Dermis blood vessel endothelial cell (primary cell): ENCODE data around the gene ACTL8. TPM values are rescaled to one million over a fixed set of nuclear protein-coding genes. Genes with fewer than 3 reads are reported as not detected.

Source experiments
- DNase-seq: peaks from one replicate; pipeline ENCODE4 v3.0.0; 2010
- total RNA-seq: library from RNA; depleted of rRNA; stranded (reverse); fragments of >200 nt; gene quantifications from 2 replicates; pipeline ENCODE4 v1.2.3, GENCODE V29; 2014

The ACTL8 gene
- total RNA-seq, 1 donor from 2014 or later = not detected

DNA sequence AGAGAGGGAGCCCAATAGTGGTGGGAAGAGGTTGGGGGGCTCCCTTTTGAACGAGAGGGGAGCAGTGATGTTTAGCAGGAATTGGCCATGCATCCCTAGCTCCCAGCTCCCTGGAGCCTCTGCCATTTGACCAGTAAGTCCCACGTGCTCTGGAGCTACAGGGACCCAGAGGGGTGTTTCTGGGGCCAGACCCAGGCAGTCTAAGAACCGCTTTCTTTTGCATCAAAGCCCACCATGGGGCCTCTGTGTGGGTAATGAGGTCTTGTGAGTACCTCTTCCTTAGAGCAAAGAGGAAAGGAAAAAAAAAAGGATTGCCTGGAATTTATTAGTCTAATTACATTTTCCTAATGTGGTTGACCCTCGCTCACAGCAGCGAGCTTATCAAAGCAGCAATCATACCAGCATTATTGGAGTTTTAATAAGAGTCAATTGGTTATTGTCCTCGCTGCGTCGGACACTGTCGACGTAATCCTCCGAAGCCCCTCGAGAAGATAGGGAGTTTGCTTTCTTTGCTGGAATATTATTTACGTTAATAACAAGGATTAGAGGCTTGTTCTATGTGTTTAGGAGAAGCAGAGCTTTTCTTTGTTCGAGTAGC is 17.6 kb downstream of the ACTL8 start:
- DNase-seq = no peak

DNA sequence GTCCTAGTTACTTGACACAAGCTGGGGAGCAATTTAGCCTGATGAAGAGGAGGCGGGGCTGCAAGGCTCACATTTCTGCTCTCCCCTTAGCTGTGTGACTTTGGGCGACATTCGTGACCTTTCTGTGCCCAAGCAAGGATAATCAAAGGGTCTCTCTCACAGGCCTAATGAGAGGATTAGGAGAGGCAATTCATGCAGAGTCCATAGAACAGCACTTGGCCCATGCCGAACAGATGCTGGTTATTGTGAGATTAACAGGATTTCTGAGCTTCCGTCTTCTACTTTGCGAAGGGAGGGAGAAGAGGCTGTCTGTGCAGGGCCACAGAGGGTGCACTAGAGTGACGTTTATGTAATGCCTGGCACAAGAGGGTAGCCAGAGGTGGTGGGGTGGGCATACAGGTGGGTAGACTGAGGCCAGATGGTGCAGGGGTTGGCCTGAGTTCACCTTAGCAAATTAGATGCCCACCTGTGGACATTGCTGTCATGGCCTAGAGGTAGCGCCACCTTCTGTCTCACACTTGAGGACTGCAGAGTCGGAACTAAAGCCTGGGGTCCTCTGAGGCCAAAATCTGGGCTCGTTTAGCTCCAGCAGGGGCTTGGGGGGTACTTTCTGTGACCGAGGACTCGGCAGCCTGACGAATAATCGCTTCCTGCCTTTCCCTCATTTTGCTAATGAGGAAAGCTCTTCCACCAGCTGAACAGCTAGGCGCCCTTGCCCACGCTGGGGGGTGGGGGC is 18.6 kb downstream of the ACTL8 start:
- DNase-seq = no peak

DNA sequence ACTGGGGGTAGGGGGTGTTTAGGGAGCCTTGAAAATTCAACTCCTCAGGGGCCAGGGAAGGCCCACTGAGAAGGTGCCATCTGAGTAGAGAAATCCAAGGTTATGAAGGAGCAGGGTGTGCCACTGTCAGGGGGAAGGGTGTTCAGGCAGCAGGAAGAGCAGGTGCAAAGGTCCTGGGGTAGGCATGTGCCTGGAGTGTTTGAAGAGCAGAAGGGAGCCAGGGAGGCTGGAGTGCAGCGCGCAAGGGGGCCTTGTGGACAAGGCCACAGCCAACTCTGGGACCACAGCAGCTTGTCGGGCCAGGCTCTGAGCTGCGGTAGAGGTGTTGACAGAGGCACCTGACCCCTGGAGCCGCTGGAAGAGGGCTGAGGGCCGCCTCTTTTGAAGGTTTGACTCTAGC is 19.3 kb downstream of the ACTL8 start:
- no peak for DNase-seq

DNA sequence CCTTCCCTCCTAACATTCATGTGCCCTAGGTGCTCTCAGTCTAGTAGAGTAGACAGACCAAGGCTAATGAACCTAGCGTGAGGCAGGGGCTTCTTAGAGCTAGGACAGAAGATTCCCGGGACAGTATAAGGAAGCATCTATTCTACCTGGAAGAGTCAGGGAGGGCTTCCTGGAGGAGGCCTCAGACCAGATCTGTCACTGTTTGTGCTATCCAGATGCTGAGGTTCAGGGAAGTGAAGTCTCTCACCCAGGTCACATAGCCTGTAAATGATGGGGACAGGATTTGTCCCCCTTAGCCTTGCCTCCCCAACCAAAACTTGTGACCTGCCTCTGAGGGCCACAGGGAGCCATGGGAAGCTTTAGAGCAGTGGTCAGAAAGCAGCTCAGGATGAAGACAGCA is 20.7 kb downstream of the ACTL8 start:
- DNase-seq = no peak

DNA sequence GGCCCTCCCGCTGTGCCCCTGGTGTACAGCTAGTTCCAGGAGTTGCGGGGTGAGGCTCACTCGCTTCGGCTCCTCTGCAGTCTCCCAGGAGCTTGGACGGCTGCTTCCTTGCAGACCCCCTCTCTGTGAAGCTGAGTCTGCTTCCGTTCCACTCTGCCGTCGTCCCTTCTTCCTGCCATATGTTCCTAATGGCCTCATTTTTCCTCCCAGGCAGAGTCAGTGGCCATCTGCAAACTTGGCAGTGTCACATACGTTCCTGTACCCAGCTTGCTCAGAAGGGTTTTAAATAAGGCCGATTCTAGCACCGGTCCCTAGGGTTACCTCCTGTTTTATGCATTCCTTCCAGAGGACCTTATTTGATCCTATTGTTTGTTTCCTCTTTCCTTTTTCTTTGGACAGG is 21.3 kb downstream of the ACTL8 start:
- no peak for DNase-seq

DNA sequence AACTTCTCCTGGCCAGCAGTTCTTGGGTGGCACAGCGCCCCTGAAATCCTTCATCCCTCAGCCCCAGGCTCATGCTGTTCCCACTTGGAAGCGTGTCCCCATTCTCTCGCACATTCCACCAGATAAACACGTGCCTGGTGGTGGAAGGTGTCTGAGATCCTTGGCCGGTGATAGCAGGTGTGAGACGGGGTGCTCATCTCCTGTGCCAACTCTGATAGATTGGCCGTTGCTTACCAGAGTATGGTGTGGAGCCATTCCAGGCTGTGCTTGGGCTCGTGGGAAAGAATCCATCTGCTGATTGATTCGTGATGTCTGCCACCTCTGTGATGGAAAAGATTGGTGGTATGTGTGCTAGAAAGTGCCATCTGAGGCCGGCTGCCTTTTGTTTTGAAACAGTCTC is 22.2 kb downstream of the ACTL8 start:
- DNase-seq = no peak

DNA sequence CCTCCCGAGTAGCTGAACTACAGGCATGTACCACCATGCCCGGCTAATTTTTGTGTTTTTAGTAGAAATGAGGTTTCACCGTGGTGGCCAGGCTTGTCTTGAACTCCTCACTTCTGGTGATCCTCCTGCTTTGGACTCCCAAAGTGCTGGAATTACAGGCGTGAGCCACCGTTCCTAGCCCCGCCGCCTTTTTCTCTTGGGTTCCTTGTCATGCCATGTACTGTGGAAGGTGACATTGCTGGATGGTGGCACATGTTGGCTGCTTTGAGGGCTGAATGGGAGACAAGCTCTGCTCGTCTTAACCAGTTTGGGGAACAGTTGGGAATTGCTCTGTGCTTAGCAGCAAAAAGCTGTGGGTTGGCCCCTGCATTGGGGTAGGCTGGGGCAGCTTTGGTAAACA is 22.7 kb downstream of the ACTL8 start:
- DNase-seq = no peak

DNA sequence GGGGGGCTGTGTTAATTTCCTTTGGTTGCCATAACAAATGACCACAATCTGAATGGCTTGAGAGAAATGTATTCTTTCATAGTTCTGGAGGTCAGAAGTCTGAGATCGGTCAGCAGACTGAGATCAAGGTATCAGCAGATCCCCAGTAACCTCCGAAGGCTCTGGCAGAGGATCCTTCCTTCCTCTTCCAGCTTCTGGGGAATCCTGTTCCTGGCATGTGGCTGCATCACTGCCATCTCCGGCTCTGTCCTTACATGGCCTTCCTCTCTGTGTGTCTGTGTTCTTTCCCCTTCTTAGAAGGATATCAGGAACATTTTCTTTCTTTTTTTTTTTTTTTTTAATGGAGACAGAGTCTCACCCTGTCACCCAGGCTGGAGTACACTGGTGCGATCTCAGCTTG is 25.8 kb downstream of the ACTL8 start:
- no peak for DNase-seq

DNA sequence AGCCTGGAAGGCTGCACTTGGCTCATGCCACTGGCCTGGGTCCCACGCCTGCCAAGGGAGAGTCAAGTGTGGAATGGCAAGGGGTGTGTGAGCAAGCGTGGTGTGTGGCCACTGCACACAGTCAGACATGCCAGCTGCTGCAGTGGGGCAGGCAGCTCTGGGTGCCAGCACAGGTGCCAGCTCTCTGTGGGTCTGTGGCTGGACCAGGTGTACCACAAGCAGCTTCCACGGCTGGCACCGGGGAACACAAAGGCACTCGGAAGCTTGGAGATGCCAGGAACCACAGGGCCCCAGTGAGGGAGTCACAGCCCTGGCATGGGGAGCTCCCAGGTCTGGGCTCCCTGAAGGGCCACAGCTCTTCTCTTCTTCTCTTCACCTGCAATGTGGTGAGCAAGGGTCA is 34.8 kb downstream of the ACTL8 start:
- DNase-seq = no peak

DNA sequence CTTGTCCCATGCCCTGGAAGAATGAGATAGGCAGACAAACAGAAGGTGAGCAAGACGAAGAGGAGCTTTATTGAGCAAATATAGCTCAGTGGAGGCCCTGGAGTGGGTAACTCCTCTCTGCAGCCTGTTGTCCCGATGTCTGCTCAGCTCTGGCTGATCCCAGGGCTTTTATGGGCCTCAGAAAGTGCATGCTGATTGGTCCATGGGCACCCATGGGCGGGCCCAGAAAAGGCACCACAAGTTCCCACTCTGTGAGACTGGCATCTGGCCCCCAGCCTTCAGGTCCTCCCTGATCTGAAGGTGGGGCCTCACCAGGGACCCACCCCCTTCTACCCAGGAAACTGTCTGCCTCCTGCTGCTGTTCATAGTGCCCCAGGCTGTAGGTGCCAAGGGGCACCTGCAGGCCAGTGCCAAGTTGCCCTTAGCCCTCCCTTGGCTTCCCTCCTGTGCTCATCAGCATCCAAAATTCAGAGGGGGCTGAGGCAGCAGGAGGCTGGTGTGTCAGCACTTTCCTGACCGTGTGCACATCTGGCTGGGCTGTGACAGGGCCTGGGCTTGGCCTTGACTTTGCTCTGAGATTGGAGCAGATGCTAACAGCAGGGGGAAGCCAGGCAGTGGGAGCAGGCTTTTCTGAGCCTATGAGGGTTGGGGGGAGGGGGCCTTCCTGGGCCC is 35.4 kb downstream of the ACTL8 start:
- no peak for DNase-seq

DNA sequence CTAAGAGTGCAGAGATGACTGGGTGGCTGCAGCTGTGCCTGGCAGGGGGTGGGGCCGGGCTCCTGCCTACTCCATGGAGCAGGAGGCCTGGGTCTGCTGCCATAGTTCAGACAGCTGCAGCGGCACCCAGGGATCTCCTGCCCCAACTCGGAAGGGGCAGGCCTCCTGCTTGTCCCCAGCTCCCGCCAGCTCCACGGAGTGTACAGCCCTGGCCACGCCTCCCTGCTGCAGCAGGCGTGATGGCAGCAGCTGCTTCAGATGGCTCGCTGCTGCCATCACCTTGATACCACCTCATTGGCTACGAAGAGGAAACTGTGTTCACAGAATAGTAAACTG is 35.9 kb downstream of the ACTL8 start:
- DNase-seq = no peak

DNA sequence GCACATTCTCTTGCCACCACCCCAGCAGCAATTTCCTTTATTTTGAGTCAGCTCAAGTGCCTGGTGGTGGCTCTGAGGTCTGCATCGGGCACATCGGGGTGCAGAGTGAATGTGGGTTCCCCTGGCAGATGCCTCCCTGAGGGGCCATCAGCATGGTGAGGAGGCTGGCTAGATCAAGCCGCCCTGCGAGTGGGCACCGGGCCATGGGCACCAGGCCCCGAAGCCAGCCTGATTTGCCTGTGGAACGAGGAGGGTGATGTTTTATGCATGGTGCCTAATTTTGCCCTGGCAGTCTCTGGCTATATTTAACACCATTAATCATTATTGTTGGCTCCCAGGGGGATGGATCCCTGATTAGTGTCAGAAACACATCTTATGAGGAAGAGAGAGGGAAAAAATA is 36.3 kb downstream of the ACTL8 start:
- DNase-seq = no peak

DNA sequence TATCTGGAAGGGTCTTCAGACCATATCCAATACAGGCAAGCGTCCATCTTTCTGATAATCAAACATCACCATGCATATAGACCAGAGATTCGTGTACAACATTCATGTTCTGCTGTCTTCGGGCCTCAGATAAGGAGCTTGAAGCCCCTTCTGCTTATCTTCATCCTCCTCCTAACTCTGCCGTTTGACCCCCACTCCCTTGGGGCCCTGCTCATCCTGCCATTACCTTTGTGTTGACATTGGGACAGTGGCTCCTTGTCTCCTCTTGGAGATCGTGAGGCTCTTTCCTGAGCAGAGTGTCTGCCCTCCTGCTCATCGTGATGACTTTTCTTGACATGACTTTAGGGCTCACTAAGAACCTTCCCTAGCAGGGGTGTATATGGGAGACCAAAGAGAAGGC is 37.3 kb downstream of the ACTL8 start:
- DNase-seq = no peak

DNA sequence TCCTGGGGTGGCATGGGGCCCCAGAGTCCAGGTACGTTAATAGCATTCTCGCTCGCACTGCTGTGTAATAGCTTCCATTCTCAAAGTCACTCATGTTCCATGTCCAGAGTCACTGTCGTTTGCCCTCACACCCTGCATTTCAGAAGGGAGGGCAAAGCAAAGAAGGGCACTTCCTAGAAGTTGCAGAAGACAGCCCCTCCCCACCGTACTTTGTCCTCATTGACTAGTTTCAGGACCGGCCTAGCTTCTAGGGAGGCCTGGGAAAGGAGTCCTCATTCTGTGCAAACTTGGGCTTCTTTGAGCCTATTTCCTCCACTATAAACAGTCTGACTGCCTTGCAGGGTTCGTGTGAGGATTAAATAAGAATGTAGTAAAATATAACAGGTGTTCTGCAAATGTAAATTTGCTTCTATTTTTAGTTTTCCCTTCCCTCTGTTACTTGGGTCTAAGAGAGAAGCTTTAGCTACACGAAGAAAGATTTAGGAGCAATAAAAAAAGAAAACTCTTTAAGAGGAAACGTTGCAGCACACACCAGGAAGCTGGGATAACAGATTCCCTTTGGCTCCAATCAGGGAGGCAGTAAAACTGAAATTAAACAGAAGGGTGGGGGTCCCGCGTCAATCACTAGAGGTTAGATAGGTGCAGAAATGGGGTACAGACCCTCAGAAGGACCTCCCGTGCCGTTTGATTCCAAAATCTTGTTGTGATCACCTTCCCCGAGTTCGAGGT is 40.1 kb downstream of the ACTL8 start:
- no peak for DNase-seq

DNA sequence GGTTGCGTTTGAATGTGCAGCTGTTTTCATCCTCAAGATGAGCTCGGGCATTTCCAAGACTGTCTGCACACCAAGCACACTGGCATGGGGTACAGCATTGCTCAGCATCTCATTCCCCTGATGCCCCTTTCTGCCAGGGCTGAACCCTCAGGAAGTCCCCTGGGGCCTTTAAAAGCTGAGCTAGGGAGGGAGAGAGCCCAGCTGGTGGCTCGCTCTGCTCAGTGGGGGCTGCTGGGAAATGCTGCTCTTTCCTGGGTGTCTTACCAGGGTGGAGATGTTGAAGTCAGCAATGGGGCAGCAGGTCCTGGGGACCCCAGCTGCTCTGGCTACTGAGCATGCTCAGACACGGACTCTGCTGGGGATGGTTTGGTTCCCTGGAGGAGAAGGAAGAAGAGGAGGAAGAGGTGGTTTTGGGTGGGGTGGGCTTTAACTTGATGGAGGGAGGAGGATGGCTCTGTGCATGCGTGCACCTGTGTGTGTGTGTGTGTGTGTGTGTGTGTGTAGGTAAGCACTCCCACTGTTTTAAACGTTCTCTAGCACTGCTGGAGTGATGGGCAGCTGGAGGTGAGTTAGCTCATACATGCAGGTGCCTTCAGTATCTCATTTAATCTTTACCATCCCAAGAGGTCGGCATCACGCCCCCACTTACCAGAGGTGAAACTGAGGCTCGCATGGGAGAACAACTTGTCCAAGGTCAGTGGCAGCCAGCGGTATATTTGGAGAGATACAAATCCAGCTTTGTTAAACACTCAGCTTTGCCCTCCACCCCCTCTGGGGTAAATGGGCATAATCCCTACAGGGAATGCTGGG is 40.9 kb downstream of the ACTL8 start:
- no peak for DNase-seq

DNA sequence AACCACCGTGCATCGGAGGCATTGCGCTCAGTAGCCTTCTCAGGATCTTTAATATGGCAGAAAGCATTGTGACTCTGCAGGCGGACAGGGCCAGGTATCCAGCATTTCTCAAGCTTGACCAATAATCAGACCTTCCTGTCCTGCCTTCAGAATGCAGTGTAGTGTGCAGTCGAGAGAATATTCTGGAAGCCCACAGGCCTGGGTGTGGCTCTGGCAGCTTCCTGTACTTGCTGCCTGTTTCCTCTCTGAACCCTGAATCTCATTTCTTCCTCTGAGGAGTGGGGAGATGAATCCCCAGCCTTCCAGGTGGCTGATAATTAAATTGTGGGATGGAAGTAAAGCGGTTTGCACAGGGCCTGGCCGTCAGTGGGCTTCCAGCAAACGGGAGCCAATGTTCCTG is 42.3 kb downstream of the ACTL8 start:
- no peak for DNase-seq

DNA sequence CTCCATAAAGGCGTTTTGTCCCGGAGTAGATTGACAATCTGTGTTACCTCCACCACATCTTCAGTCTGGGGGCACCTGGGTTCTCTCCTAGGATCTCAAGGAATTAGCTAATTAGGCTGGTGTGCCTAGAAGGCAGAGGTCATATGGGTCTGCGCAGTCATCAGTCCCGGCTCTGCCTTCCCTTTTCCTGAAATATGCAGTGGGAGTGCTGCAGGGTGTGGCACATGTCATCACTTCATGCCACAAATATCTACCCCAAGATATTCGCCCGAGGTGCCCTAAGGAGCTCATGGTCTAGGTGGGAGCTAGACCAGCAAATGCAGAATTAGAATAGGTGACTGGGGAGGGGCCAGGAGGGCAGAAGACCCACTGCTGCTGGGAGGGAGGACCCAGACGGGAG is 42.9 kb downstream of the ACTL8 start:
- DNase-seq = no peak

DNA sequence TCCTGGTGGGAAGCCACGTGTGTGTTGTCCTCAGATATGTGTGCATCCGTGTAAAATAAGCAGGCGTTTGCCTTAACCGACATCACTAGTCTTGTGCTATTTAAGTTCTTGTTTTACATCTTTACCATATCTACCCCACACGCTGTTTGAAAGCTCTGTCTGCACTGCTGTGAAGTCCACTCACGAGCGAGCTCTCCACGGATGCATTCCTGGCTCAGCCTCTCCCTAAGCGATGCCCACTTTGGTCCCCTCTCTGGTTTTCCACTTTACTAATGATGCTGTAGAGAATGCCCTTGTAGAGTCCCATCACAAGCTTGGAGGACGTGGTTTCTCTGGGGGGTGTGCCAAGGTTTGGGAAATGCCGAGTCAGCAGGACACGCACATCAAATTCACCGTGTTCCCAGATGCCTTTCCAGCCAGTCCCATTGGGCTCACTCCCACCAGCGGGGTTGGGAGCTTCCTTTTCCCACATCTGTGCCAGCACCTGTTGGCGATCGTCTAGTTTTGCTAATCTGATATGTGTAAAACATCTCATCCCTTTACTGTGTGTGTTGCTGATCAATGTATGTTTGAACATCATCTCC is 43.8 kb downstream of the ACTL8 start:
- DNase-seq = no peak

DNA sequence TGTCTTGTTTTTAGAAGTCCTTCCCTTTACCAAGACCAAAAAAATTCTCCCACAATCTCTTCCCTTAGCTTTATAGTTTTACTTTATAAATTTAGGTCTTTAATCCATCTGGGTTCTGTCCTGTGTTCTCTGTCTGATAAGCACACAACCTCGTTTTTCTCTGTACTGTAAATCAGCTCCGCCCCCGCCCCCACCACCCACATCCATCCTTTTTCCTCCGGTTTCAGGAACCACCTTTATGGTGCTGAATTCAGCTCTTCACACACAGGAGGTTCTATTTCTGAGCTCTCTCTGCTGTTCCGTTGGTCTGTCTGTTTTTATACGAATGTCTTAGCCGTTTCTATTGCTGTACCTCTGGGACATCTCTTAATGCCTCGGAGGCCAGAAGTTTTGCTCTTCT is 44.5 kb downstream of the ACTL8 start:
- no peak for DNase-seq

DNA sequence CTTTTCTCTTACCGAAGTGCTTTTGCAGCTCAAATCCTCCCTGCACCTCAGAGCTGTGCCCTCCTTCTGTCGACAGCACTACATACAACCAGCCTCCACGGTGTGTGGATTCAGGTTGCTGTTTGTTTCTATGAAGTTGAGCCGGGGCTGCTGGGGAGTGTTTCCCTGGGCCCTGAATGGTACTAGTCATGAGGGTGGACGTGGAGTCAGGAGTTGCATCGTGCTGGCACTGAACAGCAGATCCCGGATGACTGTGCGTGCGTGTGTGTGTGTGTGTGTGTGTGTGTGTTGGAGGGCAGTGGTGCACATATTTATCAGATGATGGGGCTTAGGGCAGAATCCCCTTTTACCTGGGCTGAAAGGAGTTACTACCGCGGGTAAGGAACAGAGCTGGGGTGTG is 47.0 kb downstream of the ACTL8 start:
- DNase-seq = no peak

DNA sequence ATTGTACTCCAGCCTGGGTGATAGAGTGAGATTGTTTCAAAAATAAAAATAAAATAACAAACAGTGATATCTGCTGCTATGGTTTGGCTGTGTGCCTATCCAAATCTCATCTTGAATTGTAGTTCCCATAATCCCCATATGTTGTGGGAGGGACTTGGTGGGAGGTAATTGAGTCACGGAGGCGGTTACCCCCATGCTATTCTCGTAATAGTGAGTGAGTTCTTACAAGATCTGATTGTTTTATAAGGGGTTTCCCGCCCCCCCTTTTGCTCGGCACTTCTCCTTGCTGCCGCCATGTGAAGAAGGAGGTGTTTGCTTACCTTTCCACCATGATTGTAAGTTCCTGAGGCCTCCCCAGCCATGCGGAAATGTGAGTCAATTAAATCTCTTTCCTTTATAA is 47.8 kb downstream of the ACTL8 start:
- no peak for DNase-seq

DNA sequence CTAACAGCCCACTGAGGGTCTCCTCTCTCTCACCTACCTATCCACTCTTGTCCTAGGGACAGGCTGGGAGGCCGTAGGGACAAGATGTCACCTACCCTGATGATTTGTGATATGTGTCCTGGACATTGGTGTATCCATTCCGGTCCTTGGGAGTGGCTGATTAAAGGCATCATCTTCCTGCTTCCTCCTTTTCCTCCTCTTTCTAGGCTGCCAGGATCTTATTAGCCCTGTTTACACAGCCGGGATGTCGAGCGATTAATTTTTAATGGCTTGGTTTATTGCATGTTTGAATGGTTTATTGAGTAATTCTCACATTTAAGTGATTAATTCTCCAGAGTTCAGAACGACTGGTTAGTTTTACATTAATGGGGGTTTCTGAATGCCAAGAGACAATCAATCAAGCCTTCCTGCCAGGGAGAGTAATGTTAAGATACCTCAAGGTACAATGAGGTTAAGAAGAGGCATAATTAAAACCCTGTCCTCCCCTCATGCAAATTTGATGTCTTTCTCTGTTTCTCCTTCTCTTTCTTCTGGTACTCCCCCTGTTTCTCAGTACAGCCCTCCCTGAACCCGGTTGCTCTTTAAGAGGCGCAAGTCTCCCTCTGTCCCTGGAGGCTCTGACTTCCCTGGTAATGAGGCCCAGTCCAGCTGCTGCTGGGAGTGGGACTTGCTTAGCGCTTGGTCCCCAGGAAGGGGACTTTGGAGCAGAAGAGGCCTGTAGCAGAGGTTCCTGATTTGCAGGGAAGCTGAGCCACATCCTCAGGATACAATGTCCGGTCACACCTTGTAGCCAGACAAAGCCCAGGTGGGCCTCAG is 50.9 kb downstream of the ACTL8 start:
- DNase-seq = no peak
